HepG2 (cell line): ENCODE data around the gene TMTC1. TPM values are rescaled to one million over a fixed set of nuclear protein-coding genes. Genes with fewer than 3 reads are reported as not detected.

Source experiments
- ATAC-seq: fragments of 200-7000 bp; cut with Tn5 transposase; 3 replicates; pipeline ENCODE4 v1.9.1; 2020; ENCODE audit warnings: mild to moderate bottlenecking, moderate library complexity
- BruUV-seq: library from RNA; stranded (reverse); fragments of 400-500 nt; replicated peaks from 2 replicates; lab custom pipeline; 2021; lab: Mats Ljungman, UMichigan
- CTCF ChIA-PET: fragments of 300-600 bp; formaldehyde crosslinking; extraction: SDS; loops from one replicate; lab custom pipeline; 2021; ENCODE audit warnings: low total read pairs, inconsistent platforms, low intra/inter-chr PET ratio; lab: Yijun Ruan, JAX
- POLR2A ChIA-PET: fragments of 350-600 bp; sonication (Branson Sonifier 250); formaldehyde crosslinking; loops from one replicate; lab custom pipeline; 2020; ENCODE audit warnings: antibody characterized with exemption, inconsistent platforms; lab: Yijun Ruan, JAX
- DNase-seq: peaks from one replicate; pipeline ENCODE4 v3.0.0-alpha.2; 2015; ENCODE audit warnings: low spot score
- FAIRE-seq: peaks from 3 replicates; lab custom pipeline; 2011; peaks lifted over from hg19 to GRCh38; lab: Jason Lieb, UNC
- H2AFZ ChIP-seq: one replicate; pipeline ENCODE4 v1.6.1; 2011; ENCODE audit warnings: low read length, inconsistent platforms
- H3K27ac ChIP-seq: fragments of 300-600 bp; 3 replicates; pipeline ENCODE4 v1.8.0; 2011; ENCODE audit warnings: mixed run types, mild to moderate bottlenecking, mixed read lengths, low read length, inconsistent platforms; ENCODE audit not compliant: insufficient read depth; ENCODE audit errors: extremely low read length
- H3K27me3 ChIP-seq, 2 experiments: fragments of 200-600 bp in 1 of 2; 2 replicates in 1 of 2; 3 replicates in 1 of 2; pipeline versions ENCODE4 v1.6.0 to v1.8.0; 2011; ENCODE audit warnings: low read length in 2 of 2, mild to moderate bottlenecking in 2 of 2, moderate library complexity in 2 of 2, inconsistent platforms in 1 of 2; ENCODE audit not compliant: insufficient read depth in 2 of 2, control insufficient read depth in 1 of 2
- H3K36me3 ChIP-seq, 2 experiments: fragments of 200-600 bp in 1 of 2; replicated peaks in 1 of 2; 2 replicates in 1 of 2; 3 replicates in 1 of 2; pipeline versions ENCODE4 v1.5.1 to v1.8.0; 2011; ENCODE audit warnings: low read length in 2 of 2, inconsistent platforms in 1 of 2; ENCODE audit not compliant: insufficient read depth in 2 of 2, control insufficient read depth in 1 of 2
- H3K4me1 ChIP-seq: 2 replicates; pipeline ENCODE4 v1.5.1; 2012; ENCODE audit warnings: low read length, inconsistent platforms; ENCODE audit not compliant: insufficient read depth
- H3K4me2 ChIP-seq: 2 replicates; pipeline ENCODE4 v1.6.0; 2011; ENCODE audit warnings: low read depth, low read length, inconsistent platforms
- H3K4me3 ChIP-seq, 3 experiments: fragments of 200-600 bp in 1 of 3; sonication (generic), shearing (Covaris generic) in 1 of 3; replicated peaks in 1 of 3; 2 replicates each; pipeline ENCODE4 v1.5.1; 2011 to 2016; ENCODE audit warnings: low read length in 3 of 3, inconsistent platforms in 2 of 3, low read depth in 2 of 3, mild to moderate bottlenecking in 2 of 3, control low read depth in 1 of 3, mixed read lengths in 1 of 3; ENCODE audit not compliant: insufficient read depth in 1 of 3
- H3K79me2 ChIP-seq: one replicate; pipeline ENCODE4 v1.6.1; 2011; ENCODE audit warnings: low read length, inconsistent platforms; ENCODE audit not compliant: insufficient read depth
- H3K9ac ChIP-seq: 2 replicates; pipeline ENCODE4 v1.6.0; 2011; ENCODE audit warnings: mild to moderate bottlenecking, low read depth, low read length, inconsistent platforms; ENCODE audit not compliant: insufficient read depth
- H3K9me3 ChIP-seq: 2 replicates; pipeline ENCODE4 v1.5.1; 2012; ENCODE audit warnings: mild to moderate bottlenecking, low read length
- H4K20me1 ChIP-seq: 2 replicates; pipeline ENCODE4 v1.6.0; 2011; ENCODE audit warnings: inconsistent platforms, mild to moderate bottlenecking, low read length, moderate library complexity; ENCODE audit not compliant: insufficient read depth
- ASH2L ChIP-seq: fragments of 300-600, 200-600 bp; sonication (generic); IDR thresholded peaks from 2 replicates; pipeline ENCODE4 v1.7.0; 2017; ENCODE audit warnings: low read depth, mild to moderate bottlenecking, moderate library complexity, mixed read lengths, low read length; ENCODE audit not compliant: insufficient read length
- CBX2 ChIP-seq, 2 experiments: fragments of 200-600 bp in 1 of 2; sonication (generic); formaldehyde crosslinking in 1 of 2; IDR thresholded peaks; 2 replicates each; pipeline versions ENCODE4 v1.7.0 to v1.8.1; 2018 to 2022; ENCODE audit warnings: low read depth in 2 of 2, low read length in 1 of 2, mild to moderate bottlenecking in 1 of 2, missing genetic modification reagents in 1 of 2
- CCAR2 ChIP-seq: fragments of 200-400 bp; formaldehyde crosslinking; optimal IDR thresholded peaks from 2 replicates; pipeline ENCODE3; 2018; ENCODE audit warnings: low read depth, mild to moderate bottlenecking, low read length, moderate library complexity
- IRF2 ChIP-seq: IDR thresholded peaks from 2 replicates; pipeline ENCODE4 v1.6.1; 2018; ENCODE audit warnings: missing genetic modification reagents, missing compliant biosample characterization
- KLF16 ChIP-seq, 2 experiments: sonication (generic) in 1 of 2; formaldehyde crosslinking in 1 of 2; IDR thresholded peaks; 2 replicates each; pipeline versions ENCODE4 v1.6.1 to v1.8.0; 2016 to 2023; ENCODE audit warnings: missing genetic modification reagents in 2 of 2, missing compliant biosample characterization in 1 of 2
- PAXIP1 ChIP-seq: sonication (generic); formaldehyde crosslinking; conservative IDR thresholded peaks from 2 replicates; pipeline ENCODE4 v1.4.0; 2020; ENCODE audit warnings: mild to moderate bottlenecking, missing genetic modification reagents, moderate library complexity
- PHF5A ChIP-seq: IDR thresholded peaks from one replicate; pipeline ENCODE4 v1.6.1; 2018; ENCODE audit warnings: low read depth, missing genetic modification reagents; ENCODE audit not compliant: unreplicated experiment
- PHF8 ChIP-seq: sonication (generic); formaldehyde crosslinking; IDR thresholded peaks from 2 replicates; pipeline ENCODE4 v1.5.0; 2020; ENCODE audit warnings: missing genetic modification reagents
- SAP130 ChIP-seq: IDR thresholded peaks from 2 replicates; pipeline ENCODE4 v1.6.1; 2016; ENCODE audit warnings: low read depth
- SMARCC2 ChIP-seq: fragments of 450-650 bp; IDR thresholded peaks from 2 replicates; pipeline ENCODE4 v1.6.1; 2017; ENCODE audit warnings: antibody characterized with exemption, mild to moderate bottlenecking
- ZBTB1 ChIP-seq: sonication (generic); formaldehyde crosslinking; IDR thresholded peaks from 2 replicates; pipeline ENCODE4 v1.4.0; 2020; ENCODE audit warnings: missing genetic modification reagents, borderline replicate concordance
- ZNF567 ChIP-seq: sonication (generic); formaldehyde crosslinking; IDR thresholded peaks from 2 replicates; pipeline ENCODE4 v1.8.1; 2023; ENCODE audit warnings: mild to moderate bottlenecking, missing genetic modification reagents, borderline replicate concordance
- WGBS: methylation state at CpG from one replicate; pipeline ENCODE4 v1.1.6; 2017; ENCODE audit warnings: low lambda C conversion rate; 5-methylcytosine and 5-hydroxymethylcytosine counted together
- in situ Hi-C: cut with HindIII; loops from 2 replicates; pipeline ENCODE4 v1.10.0; 2017; ENCODE audit warnings: low pct_unique_long_range_greater_than_20kb; ENCODE audit not compliant: extremely low pct_ligation_motif_present
- intact Hi-C: fragments of 100-400 bp; cut with micrococcal nuclease; formaldehyde crosslinking; loops from one replicate; pipeline ENCODE4 v1.10.0; 2022; ENCODE audit not compliant: unreplicated experiment
- polyA plus RNA-seq, 8 experiments: library from polyadenylated mRNA; depleted of rRNA in 3 of 8; stranded (reverse) in 7 of 8; unstranded in 1 of 8; fragments of >200 nt; fragmentation: Illumina TruSeq in 4 of 8; extraction: Trizol in 4 of 8; gene quantifications; 2 replicates each; pipeline versions ENCODE4 v1.2.1 to v1.2.3, GENCODE V29; 2011 to 2016; ENCODE audit warnings: low read depth in 4 of 8, missing spikeins in 1 of 8, mixed read lengths in 1 of 8; ENCODE audit not compliant: insufficient read depth in 1 of 8
- total RNA-seq, 5 experiments: library from RNA; depleted of rRNA; stranded (reverse); fragments of >200 nt; fragmentation: Illumina TruSeq; extraction: Trizol; gene quantifications; 2 replicates each; pipeline ENCODE4 v1.2.3, GENCODE V29; 2016; ENCODE audit warnings: low read depth in 1 of 5
- TF ChIP-seq, protein P1 (sequence below): sonication (generic); formaldehyde crosslinking; IDR thresholded peaks from 2 replicates; pipeline ENCODE4 v1.8.1; 2023; ENCODE audit warnings: mild to moderate bottlenecking, moderate library complexity, missing genetic modification reagents
- TF ChIP-seq, protein P2 (sequence below): sonication (generic); formaldehyde crosslinking; IDR thresholded peaks from 2 replicates; pipeline ENCODE4 v1.5.0; 2020; ENCODE audit warnings: missing genetic modification reagents

The TMTC1 gene
- total and polyA plus RNA-seq, 2 of the 13 experiments (the other 11 are each of a cell fraction or from before 2014, with no cell fraction given): 0.69 to 1.8 TPM

GRCh38 chr12:29656762-29657538 is 126.8 kb downstream of the TMTC1 start:
- no peaks in the 10 kb centered on the region for H3K27me3 ChIP-seq
- CTCF ChIA-PET: no interaction called here
- in situ Hi-C loops: no loop called here
- FAIRE-seq (no peak), DNase-seq (no peak), ATAC-seq (no peak)
- no peak overlapping the region for H3K4me3 ChIP-seq
- H3K4me2 ChIP-seq: no peak overlapping the region
- BruUV-seq: no TSS peak
- WGBS: 52% methylated on average over 3 of the region's 3 CpGs
- no peak overlapping the region for H2AFZ ChIP-seq
- H3K27ac ChIP-seq: no peak overlapping the region
- no peaks in the 10 kb centered on the region for H3K4me1 ChIP-seq
- POLR2A ChIA-PET: no interaction called here
- H3K9me3 ChIP-seq: no peaks in the 10 kb centered on the region
- intact Hi-C loops: no loop called here
- TF ChIP-seq CCAR2 (no peak), KLF16 (CRISPR knock-in tag; IDR thresholded peaks at IDR 0.05) (no peak), ZNF567 (CRISPR knock-in tag) (no peak), CBX2 (IDR thresholded peaks at IDR 0.05; ENCODE audit: low read depth, low read length) (no peak), CBX2 (CRISPR knock-in tag; IDR thresholded peaks at IDR 0.05; ENCODE audit: low read depth) (no peak), SMARCC2 (no peak), PHF8 (CRISPR knock-in tag) (no peak), SAP130 (CRISPR knock-in tag) (no peak), PHF5A (CRISPR knock-in tag) (no peak), ZBTB1 (CRISPR knock-in tag) (no peak), IRF2 (CRISPR knock-in tag) (no peak), PAXIP1 (no peak), ASH2L (no peak)
- TF ChIP-seq, protein P1, sequence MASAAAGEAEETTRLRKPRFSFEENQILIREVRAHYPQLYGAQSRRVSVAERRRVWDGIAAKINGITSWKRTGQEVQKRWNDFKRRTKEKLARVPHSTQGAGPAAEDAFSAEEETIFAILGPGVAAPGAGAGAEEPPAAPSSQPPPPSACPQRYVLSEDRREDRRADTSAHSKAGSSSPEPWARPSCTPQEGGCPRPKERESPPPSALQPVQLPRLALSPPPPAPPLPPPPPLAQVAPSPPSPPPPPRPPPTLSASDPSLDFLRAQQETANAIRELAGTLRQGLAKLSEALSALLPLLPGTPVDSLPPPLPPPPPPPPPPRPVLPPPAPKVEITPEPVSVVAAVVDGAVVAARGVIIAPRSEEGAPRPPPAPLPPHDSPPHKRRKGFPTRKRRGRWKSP: no peak
- TF ChIP-seq, protein P2, sequence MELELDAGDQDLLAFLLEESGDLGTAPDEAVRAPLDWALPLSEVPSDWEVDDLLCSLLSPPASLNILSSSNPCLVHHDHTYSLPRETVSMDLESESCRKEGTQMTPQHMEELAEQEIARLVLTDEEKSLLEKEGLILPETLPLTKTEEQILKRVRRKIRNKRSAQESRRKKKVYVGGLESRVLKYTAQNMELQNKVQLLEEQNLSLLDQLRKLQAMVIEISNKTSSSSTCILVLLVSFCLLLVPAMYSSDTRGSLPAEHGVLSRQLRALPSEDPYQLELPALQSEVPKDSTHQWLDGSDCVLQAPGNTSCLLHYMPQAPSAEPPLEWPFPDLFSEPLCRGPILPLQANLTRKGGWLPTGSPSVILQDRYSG (CRISPR knock-in tag): no peak
- no peaks in the 10 kb centered on the region for H3K36me3 ChIP-seq
- no peak overlapping the region for H3K9ac ChIP-seq
- H4K20me1 ChIP-seq: no peaks in the 10 kb centered on the region
- no peaks in the 10 kb centered on the region for H3K79me2 ChIP-seq
